SU-DHL-6 (cell line): ENCODE data around the gene BICDL2.

ENCODE experiments used
- H2AFZ ChIP-seq: fragments of 200-600 bp; sonication (generic); 2 replicates; pipeline ENCODE4 v1.6.1; 2014; ENCODE audit warnings: low read depth, mild to moderate bottlenecking, moderate library complexity, mixed read lengths, antibody characterized with exemption, low read length; ENCODE audit not compliant: severe bottlenecking
- H3F3A ChIP-seq: fragments of 200-600 bp; shearing (Covaris generic); 2 replicates; pipeline ENCODE4 v1.6.0; 2016; ENCODE audit warnings: antibody characterized with exemption, mild to moderate bottlenecking; ENCODE audit not compliant: insufficient read depth
- H3K27ac ChIP-seq: fragments of 200-600 bp; sonication (generic); 2 replicates; pipeline ENCODE4 v1.5.1; 2016; ENCODE audit warnings: low read depth, mild to moderate bottlenecking, low read length, moderate library complexity, mixed read lengths
- H3K27me3 ChIP-seq: fragments of 200-600 bp; sonication (generic), shearing (Covaris generic); 2 replicates; pipeline ENCODE4 v1.6.0; 2014; ENCODE audit warnings: mild to moderate bottlenecking, low read length
- H3K36me3 ChIP-seq: fragments of 200-600 bp; sonication (generic); 2 replicates; pipeline ENCODE4 v1.6.1; 2014; ENCODE audit warnings: mild to moderate bottlenecking, low read length, mixed read lengths
- H3K4me2 ChIP-seq: fragments of 300-600, 200-600 bp; shearing (Covaris generic), sonication (generic); 2 replicates; pipeline ENCODE4 v1.6.0; 2014; ENCODE audit warnings: low read length, low read depth, mild to moderate bottlenecking; ENCODE audit not compliant: poor library complexity, severe bottlenecking
- H3K4me3 ChIP-seq: fragments of 200-600 bp; sonication (generic); 2 replicates; pipeline ENCODE4 v1.5.1; 2014; ENCODE audit warnings: antibody characterized with exemption, low read length, mild to moderate bottlenecking, mixed read lengths; ENCODE audit not compliant: insufficient read depth, poor library complexity, severe bottlenecking
- H3K79me2 ChIP-seq: fragments of 200-600 bp; sonication (generic); 2 replicates; pipeline ENCODE4 v1.6.1; 2014; ENCODE audit warnings: mild to moderate bottlenecking, low read length, moderate library complexity; ENCODE audit not compliant: insufficient read depth
- H3K9ac ChIP-seq: fragments of 200-600 bp; sonication (generic); 2 replicates; pipeline ENCODE4 v1.7.0; 2014; ENCODE audit warnings: mild to moderate bottlenecking, low read length
- H3K9me2 ChIP-seq: fragments of 200-600 bp; sonication (generic); replicated peaks from 2 replicates; pipeline ENCODE4 v1.6.1; 2014; ENCODE audit warnings: low read length; ENCODE audit not compliant: insufficient read depth
- H3K9me3 ChIP-seq: fragments of 200-600 bp; sonication (generic); 2 replicates; pipeline ENCODE4 v1.6.1; 2014; ENCODE audit warnings: low read length, mixed read lengths; ENCODE audit not compliant: insufficient read depth
- H4K20me1 ChIP-seq: fragments of 200-600 bp; sonication (generic); 2 replicates; pipeline ENCODE4 v1.6.1; 2014; ENCODE audit warnings: low read depth, mild to moderate bottlenecking, antibody characterized with exemption, low read length, moderate library complexity, mixed read lengths
- EZH2phosphoT487 ChIP-seq: fragments of 200-600 bp; sonication (generic), shearing (Covaris generic); conservative IDR thresholded peaks from 2 replicates; pipeline ENCODE4 v1.6.1; 2018; ENCODE audit warnings: mild to moderate bottlenecking, antibody characterized with exemption, low read length, moderate library complexity, mixed read lengths
- TF ChIP-seq, protein P1 (sequence below): fragments of 200-600 bp; sonication (generic); IDR thresholded peaks from one replicate; pipeline ENCODE4 v1.5.1; 2017; ENCODE audit warnings: antibody characterized with exemption, mild to moderate bottlenecking, low read length, moderate library complexity; ENCODE audit not compliant: insufficient read depth, poor library complexity, severe bottlenecking

The BICDL2 gene

DNA sequence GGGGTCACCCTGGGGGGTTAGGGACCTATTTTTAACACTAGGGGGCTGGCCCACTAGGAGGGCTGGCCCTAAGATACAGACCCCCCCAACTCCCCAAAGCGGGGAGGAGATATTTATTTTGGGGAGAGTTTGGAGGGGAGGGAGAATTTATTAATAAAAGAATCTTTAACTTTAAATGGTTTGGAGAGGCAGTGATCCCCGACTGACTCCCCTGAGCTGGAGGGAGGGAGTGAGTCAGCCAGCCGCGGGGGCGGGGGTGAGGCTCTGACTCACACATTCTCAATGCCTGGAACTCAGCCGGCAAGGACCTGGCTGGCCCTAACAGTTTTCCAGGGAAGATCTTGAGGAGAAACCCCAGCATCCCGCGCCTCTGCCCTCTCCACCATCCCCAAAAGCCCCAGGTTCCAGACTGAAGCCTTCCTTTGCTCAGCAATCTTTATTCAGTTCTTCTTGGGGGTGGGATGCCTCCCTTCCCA lies 14.5 kb downstream of the BICDL2 start:
- H3F3A ChIP-seq, result peaks cover 18% of the 10 kb centered on the region
- TF ChIP-seq EZH2phosphoT487, result no peak
- TF ChIP-seq, protein P1, sequence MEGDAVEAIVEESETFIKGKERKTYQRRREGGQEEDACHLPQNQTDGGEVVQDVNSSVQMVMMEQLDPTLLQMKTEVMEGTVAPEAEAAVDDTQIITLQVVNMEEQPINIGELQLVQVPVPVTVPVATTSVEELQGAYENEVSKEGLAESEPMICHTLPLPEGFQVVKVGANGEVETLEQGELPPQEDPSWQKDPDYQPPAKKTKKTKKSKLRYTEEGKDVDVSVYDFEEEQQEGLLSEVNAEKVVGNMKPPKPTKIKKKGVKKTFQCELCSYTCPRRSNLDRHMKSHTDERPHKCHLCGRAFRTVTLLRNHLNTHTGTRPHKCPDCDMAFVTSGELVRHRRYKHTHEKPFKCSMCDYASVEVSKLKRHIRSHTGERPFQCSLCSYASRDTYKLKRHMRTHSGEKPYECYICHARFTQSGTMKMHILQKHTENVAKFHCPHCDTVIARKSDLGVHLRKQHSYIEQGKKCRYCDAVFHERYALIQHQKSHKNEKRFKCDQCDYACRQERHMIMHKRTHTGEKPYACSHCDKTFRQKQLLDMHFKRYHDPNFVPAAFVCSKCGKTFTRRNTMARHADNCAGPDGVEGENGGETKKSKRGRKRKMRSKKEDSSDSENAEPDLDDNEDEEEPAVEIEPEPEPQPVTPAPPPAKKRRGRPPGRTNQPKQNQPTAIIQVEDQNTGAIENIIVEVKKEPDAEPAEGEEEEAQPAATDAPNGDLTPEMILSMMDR, result no peak
- peak overlapping the region; percentile 79; the same call in 1 of the 2 replicates for H3K9ac ChIP-seq
- H3K9me2 ChIP-seq, result no peaks in the 10 kb centered on the region
- no peak overlapping the region for H3K4me3 ChIP-seq
- no peaks in the 10 kb centered on the region for H3K27me3 ChIP-seq
- H3K4me2 ChIP-seq, result peak overlapping the region; percentile 97
- no peaks in the 10 kb centered on the region for H4K20me1 ChIP-seq
- peak overlapping the region; percentile 79; the same call in 1 of the 2 replicates for H3K27ac ChIP-seq
- H3K79me2 ChIP-seq, result no peaks in the 10 kb centered on the region
- H2AFZ ChIP-seq, result no peak overlapping the region
- no peaks in the 10 kb centered on the region for H3K9me3 ChIP-seq
- H3K36me3 ChIP-seq, result no peaks in the 10 kb centered on the region

DNA sequence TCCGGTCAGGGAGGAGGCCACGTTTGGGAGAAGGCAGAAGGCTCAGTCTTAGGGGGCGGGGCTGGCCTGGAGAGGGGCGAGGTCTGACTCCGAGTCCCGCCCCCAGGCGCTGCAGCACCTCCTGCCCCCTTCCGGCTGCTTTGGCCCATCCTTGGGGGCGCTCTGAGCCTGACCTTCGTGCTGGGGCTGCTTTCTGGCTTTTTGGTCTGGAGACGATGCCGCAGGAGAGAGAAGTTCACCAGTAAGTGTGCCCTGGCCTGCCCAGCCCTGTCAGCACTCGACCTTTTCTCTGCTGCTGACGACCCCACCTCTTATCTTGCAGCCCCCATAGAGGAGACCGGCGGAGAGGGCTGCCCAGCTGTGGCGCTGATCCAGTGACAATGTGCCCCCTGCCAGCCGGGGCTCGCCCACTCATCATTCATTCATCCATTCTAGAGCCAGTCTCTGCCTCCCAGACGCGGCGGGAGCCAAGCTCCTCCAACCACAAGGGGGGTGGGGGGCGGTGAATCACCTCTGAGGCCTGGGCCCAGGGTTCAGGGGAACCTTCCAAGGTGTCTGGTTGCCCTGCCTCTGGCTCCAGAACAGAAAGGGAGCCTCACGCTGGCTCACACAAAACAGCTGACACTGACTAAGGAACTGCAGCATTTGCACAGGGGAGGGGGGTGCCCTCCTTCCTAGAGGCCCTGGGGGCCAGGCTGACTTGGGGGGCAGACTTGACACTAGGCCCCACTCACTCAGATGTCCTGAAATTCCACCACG lies 15.1 kb downstream of the BICDL2 start:
- Histone ChIP-seq H2AFZ (no peak overlapping the region), H3K4me3 (peak overlapping the region; percentile 65), H3K27ac (peak overlapping the region; percentile 79), H3K27me3 (no peaks in the 10 kb centered on the region), H4K20me1 (no peaks in the 10 kb centered on the region), H3K79me2 (no peaks in the 10 kb centered on the region), H3K9me3 (no peaks in the 10 kb centered on the region), H3F3A (peaks cover 18% of the 10 kb centered on the region), H3K36me3 (no peaks in the 10 kb centered on the region), H3K9me2 (no peaks in the 10 kb centered on the region), H3K4me2 (peak overlapping the region; percentile 97), H3K9ac (peak overlapping the region; percentile 68)
- TF ChIP-seq EZH2phosphoT487, result no peak
- TF ChIP-seq, protein P1, result peak; percentile 42

- Histone ChIP-seq H3K9me3 (no peaks in the 10 kb centered on the region), H3K4me3 (peak overlapping the region; percentile 65), H3K9me2 (no peaks in the 10 kb centered on the region), H3K27ac (peak overlapping the region; percentile 40), H3K9ac (peak overlapping the region; percentile 68), H3F3A (peaks cover 18% of the 10 kb centered on the region), H2AFZ (peak overlapping the region; percentile 21), H3K79me2 (no peaks in the 10 kb centered on the region), H3K4me2 (peak overlapping the region; percentile 97), H4K20me1 (no peaks in the 10 kb centered on the region), H3K27me3 (no peaks in the 10 kb centered on the region), H3K36me3 (no peaks in the 10 kb centered on the region)
- TF ChIP-seq, protein P1, result no peak
- TF ChIP-seq EZH2phosphoT487, result no peak
Observed at GRCh38 chr16:3020604-3021448, 15.9 kb downstream of the BICDL2 start.
